HEK293 (cell line): ENCODE results near the gene ZNF273.

Experiments
- CTCF ChIA-PET: fragments of 350-600 bp; formaldehyde crosslinking; extraction: SDS; loops from one replicate; lab custom pipeline; 2021; ENCODE audit warnings: antibody characterized with exemption; lab: Yijun Ruan, JAX
- POLR2A ChIA-PET: fragments of 300-600 bp; formaldehyde crosslinking; extraction: SDS; loops from one replicate; lab custom pipeline; 2020; ENCODE audit warnings: antibody characterized with exemption, inconsistent platforms; lab: Yijun Ruan, JAX
- H3K27ac ChIP-seq: fragments of 200-500 bp; sonication (Bioruptor generic); 2 replicates; pipeline ENCODE4 v1.5.1; 2014; ENCODE audit warnings: low read depth, low read length, control low read depth, inconsistent platforms; ENCODE audit errors: extremely low read depth
- H3K36me3 ChIP-seq, 2 experiments: fragments of 200-500 bp in 1 of 2; sonication (Bioruptor generic) in 1 of 2; 1 replicate in 1 of 2; 2 replicates in 1 of 2; pipeline ENCODE4 v1.5.1; 2014 to 2017; ENCODE audit warnings: inconsistent platforms in 2 of 2, low read length in 2 of 2; ENCODE audit not compliant: control insufficient read depth in 2 of 2, insufficient read depth in 1 of 2
- H3K4me1 ChIP-seq: fragments of 200-500 bp; sonication (Bioruptor generic); 2 replicates; pipeline ENCODE4 v1.5.1; 2014; ENCODE audit warnings: mild to moderate bottlenecking, low read length, inconsistent platforms; ENCODE audit not compliant: control insufficient read depth, insufficient read depth
- H3K4me3 ChIP-seq: 2 replicates; pipeline ENCODE4 v1.5.1; 2011; ENCODE audit warnings: low read depth, mild to moderate bottlenecking, control low read depth, low read length, moderate library complexity
- H3K9me3 ChIP-seq: fragments of 200-500 bp; sonication (Bioruptor generic); 2 replicates; pipeline ENCODE4 v1.5.1; 2014; ENCODE audit warnings: low read depth, low read length, inconsistent platforms; ENCODE audit not compliant: control insufficient read depth, insufficient read depth
- ATF2 ChIP-seq: fragments of 450-650 bp; formaldehyde crosslinking; IDR thresholded peaks from 2 replicates; pipeline ENCODE4 v1.5.1; 2016; ENCODE audit warnings: missing biosample characterization, missing genetic modification characterization, low read depth
- FEZF1 ChIP-seq: fragments of 450-650 bp; formaldehyde crosslinking; IDR thresholded peaks from 2 replicates; pipeline ENCODE4 v1.5.1; 2016; ENCODE audit warnings: missing biosample characterization, missing genetic modification characterization
- KLF1 ChIP-seq: fragments of 450-650 bp; formaldehyde crosslinking; IDR thresholded peaks from 2 replicates; pipeline ENCODE4 v1.5.1; 2016; ENCODE audit warnings: missing biosample characterization, missing genetic modification characterization
- KLF16 ChIP-seq: fragments of 450-650 bp; formaldehyde crosslinking; IDR thresholded peaks from 2 replicates; pipeline ENCODE4 v1.5.1; 2017; ENCODE audit warnings: missing biosample characterization, missing genetic modification characterization
- KLF17 ChIP-seq: fragments of 450-650 bp; formaldehyde crosslinking; IDR thresholded peaks from 2 replicates; pipeline ENCODE4 v1.5.1; 2016; ENCODE audit warnings: missing biosample characterization, missing genetic modification characterization
- PATZ1 ChIP-seq: fragments of 450-650 bp; formaldehyde crosslinking; IDR thresholded peaks from 2 replicates; pipeline ENCODE4 v1.5.1; 2016; ENCODE audit warnings: missing biosample characterization, missing genetic modification characterization
- SP2 ChIP-seq: fragments of 450-650 bp; formaldehyde crosslinking; IDR thresholded peaks from 2 replicates; pipeline ENCODE4 v1.5.1; 2016; ENCODE audit warnings: missing biosample characterization, missing genetic modification characterization
- TCF7L2 ChIP-seq: IDR thresholded peaks from 2 replicates; pipeline ENCODE4 v1.6.1; 2011; ENCODE audit warnings: low read depth, mild to moderate bottlenecking, inconsistent platforms, low read length, moderate library complexity, borderline replicate concordance
- WT1 ChIP-seq: fragments of 450-650 bp; formaldehyde crosslinking; IDR thresholded peaks from 2 replicates; pipeline ENCODE4 v1.5.1; 2016; ENCODE audit warnings: missing biosample characterization, missing genetic modification characterization
- YY1 ChIP-seq: fragments of 450-650 bp; formaldehyde crosslinking; IDR thresholded peaks from 2 replicates; pipeline ENCODE4 v1.5.1; 2018; ENCODE audit warnings: missing biosample characterization, missing genetic modification characterization
- ZBTB11 ChIP-seq: fragments of 450-650 bp; formaldehyde crosslinking; conservative IDR thresholded peaks from 2 replicates; pipeline ENCODE4 v1.5.1; 2016; ENCODE audit warnings: low read depth, missing biosample characterization, missing genetic modification characterization
- ZBTB6 ChIP-seq: fragments of 450-650 bp; formaldehyde crosslinking; IDR thresholded peaks from 2 replicates; pipeline ENCODE4 v1.5.1; 2017; ENCODE audit warnings: missing biosample characterization, missing genetic modification characterization
- ZNF114 ChIP-seq: fragments of 450-650 bp; formaldehyde crosslinking; IDR thresholded peaks from 2 replicates; pipeline ENCODE4 v1.5.0; 2017; ENCODE audit warnings: missing biosample characterization, missing genetic modification characterization
- ZNF2 ChIP-seq: fragments of 450-650 bp; formaldehyde crosslinking; IDR thresholded peaks from 2 replicates; pipeline ENCODE4 v1.5.1; 2016; ENCODE audit warnings: missing biosample characterization, missing genetic modification characterization
- ZNF248 ChIP-seq: fragments of 450-650 bp; formaldehyde crosslinking; IDR thresholded peaks from 2 replicates; pipeline ENCODE4 v1.5.1; 2017; ENCODE audit warnings: missing biosample characterization, missing genetic modification characterization
- ZNF324 ChIP-seq: fragments of 450-650 bp; formaldehyde crosslinking; IDR thresholded peaks from 2 replicates; pipeline ENCODE4 v1.5.1; 2016; ENCODE audit warnings: missing biosample characterization, missing genetic modification characterization
- ZNF335 ChIP-seq: fragments of 450-650 bp; formaldehyde crosslinking; conservative IDR thresholded peaks from 2 replicates; pipeline ENCODE4 v1.5.1; 2016; ENCODE audit warnings: missing biosample characterization, missing genetic modification characterization
- ZNF354C ChIP-seq: fragments of 450-650 bp; formaldehyde crosslinking; IDR thresholded peaks from 2 replicates; pipeline ENCODE4 v1.5.1; 2016; ENCODE audit warnings: missing biosample characterization, missing genetic modification characterization, low read depth, borderline replicate concordance
- ZNF37A ChIP-seq: fragments of 450-650 bp; IDR thresholded peaks from 2 replicates; pipeline ENCODE4 v1.5.1; 2018; ENCODE audit warnings: missing biosample characterization, missing genetic modification characterization
- ZNF555 ChIP-seq: fragments of 450-650 bp; formaldehyde crosslinking; conservative IDR thresholded peaks from 2 replicates; pipeline ENCODE4 v1.5.1; 2017; ENCODE audit warnings: missing biosample characterization, mild to moderate bottlenecking, missing genetic modification characterization, inconsistent platforms
- ZNF571 ChIP-seq: fragments of 450-650 bp; formaldehyde crosslinking; IDR thresholded peaks from 2 replicates; pipeline ENCODE4 v1.5.0; 2017; ENCODE audit warnings: missing biosample characterization, missing genetic modification characterization
- ZNF621 ChIP-seq: fragments of 450-650 bp; formaldehyde crosslinking; IDR thresholded peaks from 2 replicates; pipeline ENCODE4 v1.5.1; 2017; ENCODE audit warnings: missing biosample characterization, missing genetic modification characterization
- ZNF623 ChIP-seq: fragments of 450-650 bp; formaldehyde crosslinking; IDR thresholded peaks from 2 replicates; pipeline ENCODE4 v1.5.1; 2016; ENCODE audit warnings: missing biosample characterization, missing genetic modification characterization
- ZNF624 ChIP-seq: fragments of 450-650 bp; formaldehyde crosslinking; IDR thresholded peaks from 2 replicates; pipeline ENCODE4 v1.5.1; 2017; ENCODE audit warnings: missing biosample characterization, missing genetic modification characterization
- ZNF692 ChIP-seq: fragments of 450-650 bp; formaldehyde crosslinking; IDR thresholded peaks from 2 replicates; pipeline ENCODE4 v1.5.1; 2016; ENCODE audit warnings: missing biosample characterization, missing genetic modification characterization
- ZNF843 ChIP-seq: fragments of 450-650 bp; formaldehyde crosslinking; IDR thresholded peaks from 2 replicates; pipeline ENCODE4 v1.5.1; 2016; ENCODE audit warnings: missing biosample characterization, missing genetic modification characterization
- ZSCAN16 ChIP-seq: fragments of 450-650 bp; formaldehyde crosslinking; IDR thresholded peaks from 2 replicates; pipeline ENCODE4 v1.5.1; 2016; ENCODE audit warnings: missing biosample characterization, missing genetic modification characterization

ZNF273 gene

GRCh38 chr7:64879086-64879730 is 23.9 kb upstream of the ZNF273 start:
- Histone ChIP-seq H3K9me3 (no peaks in the 10 kb centered on the region), H3K27ac (no peak overlapping the region), H3K4me3 (no peak overlapping the region), H3K36me3 (no peaks in the 10 kb centered on the region), H3K4me1 (no peaks in the 10 kb centered on the region)
- ChIA-PET POLR2A (no interaction called here), CTCF (interaction anchor here (0.5 kb wide), 1 partner anchor 30 kb away, joined by 4 read pairs; no protein-coding TSS in a partner anchor)
- TF ChIP-seq ATF2 (tag by site-specific recombination) (no peak), TCF7L2 (no peak), ZBTB6 (tag by site-specific recombination) (no peak), WT1 (tag by site-specific recombination) (no peak), ZNF624 (no peak), KLF16 (tag by site-specific recombination) (no peak), ZNF621 (tag by site-specific recombination) (no peak), ZSCAN16 (no peak), SP2 (tag by site-specific recombination) (no peak), ZNF623 (no peak), ZNF571 (tag by site-specific recombination) (no peak), PATZ1 (tag by site-specific recombination) (no peak), ZNF114 (tag by site-specific recombination) (no peak), ZNF37A (tag by site-specific recombination) (no peak), ZNF555 (no peak), ZNF692 (no peak), ZNF324 (tag by site-specific recombination) (no peak), ZNF2 (tag by site-specific recombination) (no peak)

- ChIA-PET CTCF (no interaction called here), POLR2A (no interaction called here)
- H3K4me3 ChIP-seq = no peak overlapping the region
- H3K9me3 ChIP-seq = no peaks in the 10 kb centered on the region
- H3K4me1 ChIP-seq = no peaks in the 10 kb centered on the region
- no peak overlapping the region for H3K27ac ChIP-seq
- H3K36me3 ChIP-seq = no peaks in the 10 kb centered on the region
- TF ChIP-seq KLF17 (tag by site-specific recombination) = no peak
- TF ChIP-seq ZBTB11 (tag by site-specific recombination) = no peak
- TF ChIP-seq YY1 (tag by site-specific recombination) = no peak
- no peak for TF ChIP-seq ZNF571 (tag by site-specific recombination)
- TF ChIP-seq ZNF354C (tag by site-specific recombination) = no peak
- no peak for TF ChIP-seq KLF1 (tag by site-specific recombination)
- no peak for TF ChIP-seq FEZF1
- no peak for TF ChIP-seq ZNF248 (tag by site-specific recombination)
- no peak for TF ChIP-seq ZNF843 (tag by site-specific recombination)
- no peak for TF ChIP-seq ZNF335 (tag by site-specific recombination)
Measured at GRCh38 chr7:64879800-64880199, 23.3 kb upstream of the ZNF273 start.
